AG08395 (cell line): ENCODE data around the gene SS18L1.

Experiments
- DNase-seq: peaks from one replicate; pipeline ENCODE4 v3.0.0; 2012; ENCODE audit warnings: mixed read lengths, low spot score

Gene SS18L1

GRCh38 chr20:62174021-62174804, 30.6 kb downstream of the SS18L1 start:
- DNase-seq = no peak

- no peak for DNase-seq
Observed at GRCh38 chr20:62174870-62175624, 31.5 kb downstream of the SS18L1 start.

- DNase-seq = no peak
Observed at GRCh38 chr20:62175711-62176110, 32.1 kb downstream of the SS18L1 start.

- no peak for DNase-seq
Observed at GRCh38 chr20:62176866-62177265, 33.3 kb downstream of the SS18L1 start.

GRCh38 chr20:62177307-62177706, 33.7 kb downstream of the SS18L1 start:
- no peak for DNase-seq

GRCh38 chr20:62178316-62179161, 35.0 kb downstream of the SS18L1 start:
- DNase-seq = no peak

GRCh38 chr20:62179162-62179504, 35.6 kb downstream of the SS18L1 start:
- no peak for DNase-seq

- DNase-seq = no peak
Observed at GRCh38 chr20:62181808-62182207, 38.2 kb downstream of the SS18L1 start.

- DNase-seq = peak; percentile 99
Observed at GRCh38 chr20:62182469-62183425, 39.2 kb downstream of the SS18L1 start, which contains the start of gene MTG2. Gene MTG2, plus strand, starts transcription at chr20:62183028. Its CDS starts 10,393 bp downstream, at chr20:62193421.

GRCh38 chr20:62183426-62184142, 40.0 kb downstream of the SS18L1 start:
- peak; percentile 36 for DNase-seq

- DNase-seq = no peak
Observed at GRCh38 chr20:62186096-62186426, 42.5 kb downstream of the SS18L1 start.

GRCh38 chr20:62186887-62187866, 43.6 kb downstream of the SS18L1 start:
- DNase-seq = no peak

- no peak for DNase-seq
Observed at GRCh38 chr20:62190639-62191411, 47.3 kb downstream of the SS18L1 start.

GRCh38 chr20:62191781-62192559, 48.4 kb downstream of the SS18L1 start:
- DNase-seq = no peak

- no peak for DNase-seq
Observed at GRCh38 chr20:62192635-62193034, 49.1 kb downstream of the SS18L1 start.

- no peak for DNase-seq
Observed at GRCh38 chr20:62193079-62194025, 49.8 kb downstream of the SS18L1 start.

- DNase-seq = no peak
Observed at GRCh38 chr20:62195075-62195405, 51.5 kb downstream of the SS18L1 start.
